PC-9 (cell line): Measurements from ENCODE around the gene TCEAL4. TPM values are rescaled to one million over a fixed set of nuclear protein-coding genes. Genes with fewer than 3 reads are reported as not detected.

ENCODE experiments used
- BruUV-seq: library from RNA; stranded (reverse); fragments of 400-500 nt; replicated peaks from 2 replicates; lab custom pipeline; 2021; lab: Mats Ljungman, UMichigan
- CTCF ChIA-PET: fragments of 300-600 bp; sonication (Branson Sonifier 250); formaldehyde crosslinking; loops from one replicate; lab custom pipeline; 2022; ENCODE audit warnings: antibody characterized with exemption; lab: Charles Lee
- POLR2A ChIA-PET: fragments of 300-600 bp; sonication (Branson Sonifier 250); formaldehyde crosslinking; loops from one replicate; lab custom pipeline; 2022; ENCODE audit warnings: antibody characterized with exemption; ENCODE audit not compliant: unreplicated experiment; lab: Charles Lee
- DNase-seq, 2 experiments: peaks; one replicate each; pipeline versions ENCODE4 v3.0.0 to v3.0.0-alpha.2; 2015 to 2022; ENCODE audit warnings: mixed read lengths in 1 of 2
- H2AFZ ChIP-seq: fragments of 200-600 bp; sonication (generic); 2 replicates; pipeline ENCODE4 v1.8.1; 2017; ENCODE audit warnings: antibody characterized with exemption
- H3F3A ChIP-seq: fragments of 200-600 bp; sonication (generic); 2 replicates; pipeline ENCODE4 v1.8.1; 2017; ENCODE audit warnings: antibody characterized with exemption, mild to moderate bottlenecking, low read depth; ENCODE audit not compliant: insufficient read depth
- H3K27ac ChIP-seq: fragments of 200-600 bp; sonication (generic); 2 replicates; pipeline ENCODE4 v1.6.1; 2016; ENCODE audit warnings: mixed run types
- H3K27me3 ChIP-seq: fragments of 200-600 bp; sonication (generic); 2 replicates; pipeline ENCODE4 v1.6.1; 2016; ENCODE audit warnings: low read depth, mixed run types; ENCODE audit not compliant: insufficient read depth
- H3K36me3 ChIP-seq: fragments of 200-600 bp; sonication (generic); 2 replicates; pipeline ENCODE4 v1.6.1; 2016; ENCODE audit warnings: low read depth, mixed run types
- H3K4me1 ChIP-seq: fragments of 200-600 bp; sonication (generic); replicated peaks from 2 replicates; pipeline ENCODE4 v1.6.1; 2016; ENCODE audit warnings: mixed run types; ENCODE audit not compliant: insufficient read depth
- H3K4me2 ChIP-seq: fragments of 200-600 bp; sonication (generic); 2 replicates; pipeline ENCODE4 v1.6.1; 2017; ENCODE audit warnings: mixed run types
- H3K4me3 ChIP-seq: fragments of 200-600 bp; sonication (generic); 2 replicates; pipeline ENCODE4 v1.6.1; 2016; ENCODE audit warnings: mixed run types
- H3K79me2 ChIP-seq: fragments of 200-600 bp; sonication (generic); 2 replicates; pipeline ENCODE4 v1.6.1; 2017; ENCODE audit warnings: low read depth, mixed run types
- H3K9me2 ChIP-seq: fragments of 200-600 bp; sonication (generic); 2 replicates; pipeline ENCODE4 v1.8.1; 2017; ENCODE audit warnings: mild to moderate bottlenecking; ENCODE audit not compliant: insufficient read depth
- H3K9me3 ChIP-seq: fragments of 200-600 bp; sonication (generic); 2 replicates; pipeline ENCODE4 v1.8.1; 2016; ENCODE audit warnings: low read depth; ENCODE audit not compliant: insufficient read depth
- H4K20me1 ChIP-seq: fragments of 200-600 bp; sonication (generic); 2 replicates; pipeline ENCODE4 v1.8.1; 2017; ENCODE audit not compliant: insufficient read depth
- CTCF ChIP-seq: fragments of 200-600 bp; sonication (generic); conservative IDR thresholded peaks from 2 replicates; pipeline ENCODE4 v1.6.1; 2017; ENCODE audit warnings: mixed run types, antibody characterized with exemption, mild to moderate bottlenecking, moderate library complexity
- EZH2 ChIP-seq: fragments of 200-600 bp; sonication (generic); IDR thresholded peaks from 2 replicates; pipeline ENCODE4 v1.8.0; 2017; ENCODE audit warnings: antibody characterized with exemption, low read depth
- intact Hi-C: fragments of 100-400 bp; cut with micrococcal nuclease; formaldehyde crosslinking; loops from one replicate; pipeline ENCODE4 v1.10.0; 2022; ENCODE audit not compliant: unreplicated experiment
- total RNA-seq: library from RNA; stranded (reverse); gene quantifications from 2 replicates; pipeline ENCODE4 v1.2.3, GENCODE V29; 2021

Gene TCEAL4
- total RNA-seq, 1 experiment from 2014 or later: 42.9 TPM

GRCh38 chrX:103536732-103537131 is 48.6 kb upstream of the TCEAL4 start:
- Histone ChIP-seq H3K9me3 (no peaks in the 10 kb centered on the region), H3K36me3 (no peaks in the 10 kb centered on the region), H3K79me2 (no peaks in the 10 kb centered on the region), H3F3A (0 out of 2 replicates have a peak, but pooled peaks cover 4% of the 10 kb centered on the region), H3K27ac (no peak overlapping the region), H3K27me3 (no peaks in the 10 kb centered on the region), H2AFZ (no peak overlapping the region), H3K4me3 (no peak overlapping the region), H3K9me2 (no peaks in the 10 kb centered on the region), H3K4me2 (no peak overlapping the region), H3K4me1 (0 out of 2 replicates have a peak, but pooled peaks cover 10% of the 10 kb centered on the region), H4K20me1 (no peaks in the 10 kb centered on the region)
- intact Hi-C loops: no loop called here
- ChIA-PET CTCF (no interaction called here), POLR2A (interaction anchor here (0.7 kb wide), 1 partner anchor 488 kb away, joined by 3 read pairs; no protein-coding TSS in a partner anchor)
- no TSS peak for BruUV-seq
- DNase-seq: no peak
- no peak for TF ChIP-seq CTCF
- TF ChIP-seq EZH2: no peak

GRCh38 chrX:103537871-103538387 is 47.4 kb upstream of the TCEAL4 start:
- no peaks in the 10 kb centered on the region for H4K20me1 ChIP-seq
- 0 out of 2 replicates have a peak, but pooled peaks cover 10% of the 10 kb centered on the region for H3K4me1 ChIP-seq
- no TSS peak for BruUV-seq
- ChIA-PET CTCF (no interaction called here), POLR2A (no interaction called here)
- H3K9me2 ChIP-seq: no peaks in the 10 kb centered on the region
- H3K79me2 ChIP-seq: no peaks in the 10 kb centered on the region
- H3K27me3 ChIP-seq: no peaks in the 10 kb centered on the region
- no peak overlapping the region for H3K4me2 ChIP-seq
- H3F3A ChIP-seq: 0 out of 2 replicates have a peak, but pooled peaks cover 4% of the 10 kb centered on the region
- H3K9me3 ChIP-seq: no peaks in the 10 kb centered on the region
- no peaks in the 10 kb centered on the region for H3K36me3 ChIP-seq
- H3K27ac ChIP-seq: peak overlapping the region; percentile 44; the same call in 1 of the 2 replicates
- H2AFZ ChIP-seq: no peak overlapping the region
- no peak for DNase-seq
- H3K4me3 ChIP-seq: no peak overlapping the region
- no peak for TF ChIP-seq CTCF
- no peak for TF ChIP-seq EZH2
- intact Hi-C loops: no loop called here

GRCh38 chrX:103538728-103539127 is 46.6 kb upstream of the TCEAL4 start:
- H3K27me3 ChIP-seq: no peaks in the 10 kb centered on the region
- BruUV-seq: no TSS peak
- ChIA-PET POLR2A (no interaction called here), CTCF (no interaction called here)
- no peak overlapping the region for H2AFZ ChIP-seq
- intact Hi-C loops: no loop called here
- no peak overlapping the region for H3K4me2 ChIP-seq
- H3K9me3 ChIP-seq: no peaks in the 10 kb centered on the region
- TF ChIP-seq CTCF (no peak), EZH2 (no peak)
- H3K79me2 ChIP-seq: no peaks in the 10 kb centered on the region
- 0 out of 2 replicates have a peak, but pooled peaks cover 10% of the 10 kb centered on the region for H3K4me1 ChIP-seq
- H3K36me3 ChIP-seq: no peaks in the 10 kb centered on the region
- no peaks in the 10 kb centered on the region for H3K9me2 ChIP-seq
- peak in 1 of 2 experiments; percentile 75 for DNase-seq
- peak overlapping the region; percentile 44; the same call in 1 of the 2 replicates for H3K27ac ChIP-seq
- H3K4me3 ChIP-seq: no peak overlapping the region
- H3F3A ChIP-seq: 0 out of 2 replicates have a peak, but pooled peaks cover 4% of the 10 kb centered on the region
- no peaks in the 10 kb centered on the region for H4K20me1 ChIP-seq
